ENCODE measurements around the gene CAMK2G. TPM values are rescaled to one million over a fixed set of nuclear protein-coding genes. Genes with fewer than 3 reads are reported as not detected.
A peak's percentile ranks its signal among the peaks of the same experiment; 100 is the strongest.
"Not testable (repeated sequence)": the region's sequence is repeated elsewhere in the genome, so short reads cannot be mapped to it uniquely, and the experiment has no call there.

The CAMK2G gene
- total RNA-seq, 4 donors from 2014 or later: 34.7 to 159 (median 110) TPM

DNA sequence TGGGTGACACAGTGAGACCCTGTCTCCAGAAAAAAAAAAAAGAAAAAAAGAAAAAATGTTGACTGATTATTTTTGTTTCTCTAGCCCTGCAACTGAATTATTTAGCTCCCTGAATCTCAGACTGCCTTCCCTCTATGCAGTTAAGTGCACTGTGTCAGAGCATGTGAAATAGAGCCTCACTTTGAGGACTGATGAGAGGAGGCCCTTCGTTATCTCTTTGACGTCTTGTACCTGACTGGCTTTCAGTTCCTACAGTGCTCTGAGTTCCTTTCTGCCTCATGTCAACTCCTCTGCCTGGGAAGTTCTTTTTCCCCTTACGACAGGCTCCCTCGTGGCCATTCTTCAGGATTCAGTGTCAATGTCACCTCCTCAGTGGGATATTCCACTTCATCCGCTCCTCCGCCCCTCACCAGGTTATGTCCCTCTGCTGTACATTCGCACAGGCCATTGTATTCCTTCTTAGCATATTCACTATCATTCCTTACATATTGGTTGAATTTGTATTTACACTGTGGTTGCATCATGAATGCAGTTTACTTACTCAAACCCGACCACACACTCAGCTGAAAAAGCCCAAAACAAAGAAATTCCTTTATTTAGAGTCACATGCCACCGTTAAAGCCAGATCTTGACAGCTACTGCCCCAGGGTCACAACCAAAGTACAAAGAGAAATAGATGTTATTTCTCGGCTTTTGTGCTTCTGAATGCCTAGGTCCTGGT lies 18.1 kb upstream of the CAMK2G start:
- no peaks in the 10 kb centered on the region for H3K27me3 ChIP-seq
- H3K4me3 ChIP-seq: no peak overlapping the region
- no peaks in the 10 kb centered on the region for H3K9me3 ChIP-seq
- H3K27ac ChIP-seq: no peak overlapping the region
- H3K4me1 ChIP-seq: peaks cover 0 to 18% (median 5%) of the 10 kb centered on the region in 4 donors
- H3K36me3 ChIP-seq: no peaks in the 10 kb centered on the region
- DNase-seq: no peak
- TF ChIP-seq, protein P1, sequence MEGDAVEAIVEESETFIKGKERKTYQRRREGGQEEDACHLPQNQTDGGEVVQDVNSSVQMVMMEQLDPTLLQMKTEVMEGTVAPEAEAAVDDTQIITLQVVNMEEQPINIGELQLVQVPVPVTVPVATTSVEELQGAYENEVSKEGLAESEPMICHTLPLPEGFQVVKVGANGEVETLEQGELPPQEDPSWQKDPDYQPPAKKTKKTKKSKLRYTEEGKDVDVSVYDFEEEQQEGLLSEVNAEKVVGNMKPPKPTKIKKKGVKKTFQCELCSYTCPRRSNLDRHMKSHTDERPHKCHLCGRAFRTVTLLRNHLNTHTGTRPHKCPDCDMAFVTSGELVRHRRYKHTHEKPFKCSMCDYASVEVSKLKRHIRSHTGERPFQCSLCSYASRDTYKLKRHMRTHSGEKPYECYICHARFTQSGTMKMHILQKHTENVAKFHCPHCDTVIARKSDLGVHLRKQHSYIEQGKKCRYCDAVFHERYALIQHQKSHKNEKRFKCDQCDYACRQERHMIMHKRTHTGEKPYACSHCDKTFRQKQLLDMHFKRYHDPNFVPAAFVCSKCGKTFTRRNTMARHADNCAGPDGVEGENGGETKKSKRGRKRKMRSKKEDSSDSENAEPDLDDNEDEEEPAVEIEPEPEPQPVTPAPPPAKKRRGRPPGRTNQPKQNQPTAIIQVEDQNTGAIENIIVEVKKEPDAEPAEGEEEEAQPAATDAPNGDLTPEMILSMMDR (IDR thresholded peaks at IDR 0.05): no peak
- no peak for TF ChIP-seq POLR2A (IDR thresholded peaks at IDR 0.05)

DNA sequence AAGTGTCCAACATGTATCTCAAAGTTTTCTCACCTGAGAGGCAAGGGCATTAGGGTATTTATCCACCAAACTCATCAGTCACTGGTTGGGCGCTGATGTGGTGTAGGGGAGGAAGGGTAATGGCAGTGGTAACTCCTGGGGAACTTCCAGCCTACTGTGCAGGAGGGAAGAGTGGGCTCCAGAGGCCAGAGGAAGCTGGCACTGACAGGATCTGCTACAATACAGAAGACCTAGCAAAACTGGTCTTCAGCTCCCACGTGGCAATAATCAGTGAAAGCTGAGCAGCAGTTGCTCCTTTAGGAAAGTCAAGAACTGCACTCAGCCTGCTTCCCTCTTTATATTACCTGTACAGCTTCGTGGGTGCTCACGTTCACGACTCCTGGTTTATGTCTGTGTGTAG lies 17.2 kb upstream of the CAMK2G start:
- H3K4me3 ChIP-seq: no peak overlapping the region
- TF ChIP-seq, protein P1 (IDR thresholded peaks at IDR 0.05): no peak
- TF ChIP-seq POLR2A (IDR thresholded peaks at IDR 0.05): no peak
- DNase-seq: no peak
- no peaks in the 10 kb centered on the region for H3K36me3 ChIP-seq
- peaks cover 0 to 28% (median 7%) of the 10 kb centered on the region in 4 donors for H3K4me1 ChIP-seq
- H3K9me3 ChIP-seq: no peaks in the 10 kb centered on the region
- no peak overlapping the region for H3K27ac ChIP-seq
- H3K27me3 ChIP-seq: no peaks in the 10 kb centered on the region

DNA sequence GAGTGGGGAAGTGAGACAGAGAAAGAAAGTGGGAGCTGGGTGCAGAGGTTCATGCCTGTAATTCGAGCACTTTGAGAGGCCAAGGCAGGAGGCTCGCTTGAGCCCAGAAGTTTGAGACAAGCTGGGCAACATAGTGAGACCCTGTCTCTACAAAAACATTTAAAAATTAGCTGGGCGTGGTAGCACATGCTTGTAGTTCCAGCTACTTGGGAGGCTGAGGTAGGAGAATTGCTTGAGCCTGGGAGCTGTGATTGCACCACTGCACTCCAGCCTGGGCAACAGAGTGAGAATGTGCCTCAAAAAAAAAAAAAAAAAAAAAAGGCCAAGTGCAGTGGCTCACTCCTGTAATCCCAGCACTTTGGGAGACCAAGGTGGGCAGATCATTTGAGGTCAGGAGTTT lies 16.5 kb upstream of the CAMK2G start:
- H3K36me3 ChIP-seq, H3K9me3 ChIP-seq, DNase-seq, H3K4me3 ChIP-seq, H3K27me3 ChIP-seq, H3K27ac ChIP-seq: not testable (repeated sequence)
- peaks cover 0 to 32% (median 7%) of the 10 kb centered on the region in 4 donors for H3K4me1 ChIP-seq

DNA sequence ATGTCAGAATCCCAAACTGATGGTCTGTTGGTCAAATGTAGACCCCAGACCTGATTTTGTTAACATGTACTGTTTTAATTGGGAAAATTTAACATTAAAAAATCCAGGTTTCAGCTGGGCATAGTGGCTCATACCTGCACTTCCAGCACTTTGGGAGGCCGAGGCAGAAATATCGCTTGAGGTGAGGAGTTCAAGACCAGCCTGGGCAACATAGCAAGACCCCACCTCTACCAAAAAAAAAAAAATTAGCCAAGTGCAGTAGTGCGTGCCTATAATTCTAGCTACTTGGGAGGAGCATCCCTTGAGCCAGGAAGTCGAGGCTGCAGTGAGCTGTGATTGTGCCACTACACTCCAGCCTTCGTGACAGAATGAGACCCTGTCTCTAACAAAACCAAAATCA lies 15.9 kb upstream of the CAMK2G start:
- H3K27me3 ChIP-seq: no peaks in the 10 kb centered on the region
- H3K27ac ChIP-seq: no peak overlapping the region
- no peak for TF ChIP-seq POLR2A (IDR thresholded peaks at IDR 0.05)
- TF ChIP-seq, protein P1 (IDR thresholded peaks at IDR 0.05): no peak

DNA sequence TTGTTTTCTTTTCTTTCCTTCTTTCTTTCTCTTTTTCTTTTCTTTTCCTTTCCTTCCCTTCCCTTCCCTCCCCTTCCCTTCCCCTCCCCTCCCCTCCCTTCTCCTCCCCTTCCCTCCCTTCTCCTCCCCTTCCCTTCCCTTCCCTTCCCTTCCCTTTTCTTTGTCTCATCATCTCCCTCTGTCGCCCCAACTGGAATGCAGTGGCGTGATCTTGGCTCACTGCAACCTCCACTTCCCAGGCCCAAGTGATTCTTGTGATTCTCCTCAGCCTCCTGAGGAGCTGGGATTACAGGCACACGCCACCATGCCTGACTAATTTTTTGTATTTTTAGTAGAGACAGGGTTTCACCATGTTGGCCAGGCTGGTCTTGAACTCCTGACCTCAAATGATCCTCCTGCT lies 15.1 kb upstream of the CAMK2G start:
- not testable (repeated sequence) for H3K9me3 ChIP-seq, H3K36me3 ChIP-seq, H3K27me3 ChIP-seq, H3K4me3 ChIP-seq, DNase-seq, H3K27ac ChIP-seq
- peaks cover 0 to 32% (median 7%) of the 10 kb centered on the region in 4 donors for H3K4me1 ChIP-seq

More for the DNA sequence above, 15.9 kb upstream of the CAMK2G start:
- no peak overlapping the region for H3K4me3 ChIP-seq
- peaks cover 0 to 32% (median 7%) of the 10 kb centered on the region in 4 donors for H3K4me1 ChIP-seq
- no peaks in the 10 kb centered on the region for H3K36me3 ChIP-seq
- DNase-seq: no peak
- no peaks in the 10 kb centered on the region for H3K9me3 ChIP-seq

- DNase-seq: peak in 2 of 3 donors; percentile 43 to 74
- Histone ChIP-seq H3K36me3 (no peaks in the 10 kb centered on the region), H3K27ac (peak overlapping the region in 3 of 4 donors; percentile 12 to 79 (median 26)), H3K4me3 (no peak overlapping the region), H3K27me3 (no peaks in the 10 kb centered on the region), H3K9me3 (no peaks in the 10 kb centered on the region), H3K4me1 (peaks cover 0 to 32% (median 7%) of the 10 kb centered on the region in 4 donors)
- TF ChIP-seq, protein P1 (IDR thresholded peaks at IDR 0.05): no peak
- no peak for TF ChIP-seq POLR2A (IDR thresholded peaks at IDR 0.05)
Measured at GRCh38 chr10:73889014-73889413, 14.7 kb upstream of the CAMK2G start.

All from Peyer's patch (tissue), 4 donors.